Measurements from ENCODE around the gene GALNT10. TPM values are rescaled to one million over a fixed set of nuclear protein-coding genes. Genes with fewer than 3 reads are reported as not detected.
A peak's percentile ranks its signal among the peaks of the same experiment; 100 is the strongest.

Gene GALNT10
- total and polyA plus RNA-seq, 2 experiments from 2014 or later = 3.2 to 12.9 TPM

- Histone ChIP-seq H3K27ac (ENCODE audit: low read depth) (no peak overlapping the region), H4K20me1 (replicated peaks; ENCODE audit: insufficient read depth) (no peaks in the 10 kb centered on the region), H3K4me2 (no peak overlapping the region), H3F3A (replicated peaks; ENCODE audit: low read depth) (no peaks in the 10 kb centered on the region), H2AFZ (no peak overlapping the region), H3K4me1 (ENCODE audit: insufficient read depth) (peaks cover 12% of the 10 kb centered on the region; the same call in 1 of the 2 replicates), H3K27me3 (ENCODE audit: insufficient read depth) (no peaks in the 10 kb centered on the region), H3K9me2 (ENCODE audit: insufficient read depth) (no peaks in the 10 kb centered on the region; the same call in 1 of the 2 replicates), H3K4me3 (no peak overlapping the region), H3K79me2 (replicated peaks; ENCODE audit: insufficient read depth) (no peaks in the 10 kb centered on the region), H3K36me3 (ENCODE audit: insufficient read depth) (no peaks in the 10 kb centered on the region)
- H3K27me3 Mint-ChIP-seq (ENCODE audit: insufficient read depth, low read depth, poor library complexity) = peaks cover 11% of the 10 kb centered on the region
- no peak for DNase-seq (ENCODE audit: low spot score)
- H3K9me3 Mint-ChIP-seq = no peaks in the 10 kb centered on the region
- TF ChIP-seq ZNF331 (CRISPR knock-in tag; IDR thresholded peaks at IDR 0.05; ENCODE audit: low read depth) (no peak), STAT1 (IDR thresholded peaks at IDR 0.05; ENCODE audit: unreplicated experiment) (no peak)
- TF ChIP-seq, protein P1, sequence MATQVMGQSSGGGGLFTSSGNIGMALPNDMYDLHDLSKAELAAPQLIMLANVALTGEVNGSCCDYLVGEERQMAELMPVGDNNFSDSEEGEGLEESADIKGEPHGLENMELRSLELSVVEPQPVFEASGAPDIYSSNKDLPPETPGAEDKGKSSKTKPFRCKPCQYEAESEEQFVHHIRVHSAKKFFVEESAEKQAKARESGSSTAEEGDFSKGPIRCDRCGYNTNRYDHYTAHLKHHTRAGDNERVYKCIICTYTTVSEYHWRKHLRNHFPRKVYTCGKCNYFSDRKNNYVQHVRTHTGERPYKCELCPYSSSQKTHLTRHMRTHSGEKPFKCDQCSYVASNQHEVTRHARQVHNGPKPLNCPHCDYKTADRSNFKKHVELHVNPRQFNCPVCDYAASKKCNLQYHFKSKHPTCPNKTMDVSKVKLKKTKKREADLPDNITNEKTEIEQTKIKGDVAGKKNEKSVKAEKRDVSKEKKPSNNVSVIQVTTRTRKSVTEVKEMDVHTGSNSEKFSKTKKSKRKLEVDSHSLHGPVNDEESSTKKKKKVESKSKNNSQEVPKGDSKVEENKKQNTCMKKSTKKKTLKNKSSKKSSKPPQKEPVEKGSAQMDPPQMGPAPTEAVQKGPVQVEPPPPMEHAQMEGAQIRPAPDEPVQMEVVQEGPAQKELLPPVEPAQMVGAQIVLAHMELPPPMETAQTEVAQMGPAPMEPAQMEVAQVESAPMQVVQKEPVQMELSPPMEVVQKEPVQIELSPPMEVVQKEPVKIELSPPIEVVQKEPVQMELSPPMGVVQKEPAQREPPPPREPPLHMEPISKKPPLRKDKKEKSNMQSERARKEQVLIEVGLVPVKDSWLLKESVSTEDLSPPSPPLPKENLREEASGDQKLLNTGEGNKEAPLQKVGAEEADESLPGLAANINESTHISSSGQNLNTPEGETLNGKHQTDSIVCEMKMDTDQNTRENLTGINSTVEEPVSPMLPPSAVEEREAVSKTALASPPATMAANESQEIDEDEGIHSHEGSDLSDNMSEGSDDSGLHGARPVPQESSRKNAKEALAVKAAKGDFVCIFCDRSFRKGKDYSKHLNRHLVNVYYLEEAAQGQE (IDR thresholded peaks at IDR 0.05; ENCODE audit: unreplicated experiment) = no peak
- H3K36me3 Mint-ChIP-seq (ENCODE audit: low read depth) = no peaks in the 10 kb centered on the region
- ATAC-seq = no peak
- peaks cover 27% of the 10 kb centered on the region for H3K4me1 Mint-ChIP-seq
- H3K4me3 Mint-ChIP-seq = no peak overlapping the region
- peak overlapping the region; percentile 3; the same call in 1 of the 2 replicates for H3K27ac Mint-ChIP-seq
Observed at GRCh38 chr5:154365823-154366222, 175.3 kb downstream of the GALNT10 start.

DNA sequence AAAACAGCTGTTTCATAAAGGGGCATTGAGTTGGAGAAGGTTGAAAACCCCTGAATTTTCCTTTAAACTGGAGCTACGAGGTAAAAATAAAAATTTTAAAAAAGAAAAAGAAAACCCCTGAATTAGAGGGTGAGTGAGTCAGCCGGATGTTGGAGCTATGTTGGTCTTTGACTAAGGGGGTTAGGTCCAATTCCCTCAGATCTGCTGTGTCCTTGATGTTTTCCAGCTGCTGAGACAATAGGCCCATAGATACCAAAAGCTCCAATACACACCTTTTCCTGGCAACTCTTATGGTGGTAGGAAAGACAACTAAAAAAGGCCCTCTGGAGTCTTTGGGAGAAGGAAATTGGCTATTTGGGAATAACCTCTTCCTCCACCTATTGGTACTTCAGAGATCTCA lies 175.8 kb downstream of the GALNT10 start:
- Histone ChIP-seq H3K27me3 (ENCODE audit: insufficient read depth) (no peaks in the 10 kb centered on the region), H4K20me1 (replicated peaks; ENCODE audit: insufficient read depth) (no peaks in the 10 kb centered on the region), H2AFZ (no peak overlapping the region), H3K27ac (ENCODE audit: low read depth) (no peak overlapping the region), H3K9me2 (ENCODE audit: insufficient read depth) (no peaks in the 10 kb centered on the region; the same call in 1 of the 2 replicates), H3F3A (replicated peaks; ENCODE audit: low read depth) (no peaks in the 10 kb centered on the region), H3K4me1 (ENCODE audit: insufficient read depth) (peaks cover 12% of the 10 kb centered on the region; the same call in 1 of the 2 replicates), H3K4me3 (no peak overlapping the region), H3K36me3 (ENCODE audit: insufficient read depth) (no peaks in the 10 kb centered on the region), H3K4me2 (no peak overlapping the region), H3K79me2 (replicated peaks; ENCODE audit: insufficient read depth) (no peaks in the 10 kb centered on the region)
- DNase-seq (ENCODE audit: low spot score) (no peak), ATAC-seq (no peak)
- H3K27ac Mint-ChIP-seq = no peak overlapping the region
- peaks cover 27% of the 10 kb centered on the region for H3K4me1 Mint-ChIP-seq
- H3K36me3 Mint-ChIP-seq (ENCODE audit: low read depth) = no peaks in the 10 kb centered on the region
- H3K9me3 Mint-ChIP-seq = no peaks in the 10 kb centered on the region
- H3K4me3 Mint-ChIP-seq = no peak overlapping the region
- no peak for TF ChIP-seq ZNF331 (CRISPR knock-in tag; IDR thresholded peaks at IDR 0.05; ENCODE audit: low read depth)
- no peak for TF ChIP-seq EZH2 (IDR thresholded peaks at IDR 0.05; ENCODE audit: low read depth, unreplicated experiment)
- no peak for TF ChIP-seq NANOG (IDR thresholded peaks at IDR 0.05; ENCODE audit: borderline replicate concordance)
- TF ChIP-seq STAT1 (IDR thresholded peaks at IDR 0.05; ENCODE audit: unreplicated experiment) = no peak
- TF ChIP-seq, protein P1 (IDR thresholded peaks at IDR 0.05; ENCODE audit: unreplicated experiment) = no peak
- no peak for TF ChIP-seq EZH2phosphoT487 (IDR thresholded peaks at IDR 0.05; ENCODE audit: unreplicated experiment)
- TF ChIP-seq, protein P2, sequence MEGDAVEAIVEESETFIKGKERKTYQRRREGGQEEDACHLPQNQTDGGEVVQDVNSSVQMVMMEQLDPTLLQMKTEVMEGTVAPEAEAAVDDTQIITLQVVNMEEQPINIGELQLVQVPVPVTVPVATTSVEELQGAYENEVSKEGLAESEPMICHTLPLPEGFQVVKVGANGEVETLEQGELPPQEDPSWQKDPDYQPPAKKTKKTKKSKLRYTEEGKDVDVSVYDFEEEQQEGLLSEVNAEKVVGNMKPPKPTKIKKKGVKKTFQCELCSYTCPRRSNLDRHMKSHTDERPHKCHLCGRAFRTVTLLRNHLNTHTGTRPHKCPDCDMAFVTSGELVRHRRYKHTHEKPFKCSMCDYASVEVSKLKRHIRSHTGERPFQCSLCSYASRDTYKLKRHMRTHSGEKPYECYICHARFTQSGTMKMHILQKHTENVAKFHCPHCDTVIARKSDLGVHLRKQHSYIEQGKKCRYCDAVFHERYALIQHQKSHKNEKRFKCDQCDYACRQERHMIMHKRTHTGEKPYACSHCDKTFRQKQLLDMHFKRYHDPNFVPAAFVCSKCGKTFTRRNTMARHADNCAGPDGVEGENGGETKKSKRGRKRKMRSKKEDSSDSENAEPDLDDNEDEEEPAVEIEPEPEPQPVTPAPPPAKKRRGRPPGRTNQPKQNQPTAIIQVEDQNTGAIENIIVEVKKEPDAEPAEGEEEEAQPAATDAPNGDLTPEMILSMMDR (conservative IDR thresholded peaks at IDR 0.05; ENCODE audit: low read depth in 2 of 2) = no peak
- TF ChIP-seq ZNF114 (CRISPR knock-in tag; IDR thresholded peaks at IDR 0.05) = no peak
- peaks cover 11% of the 10 kb centered on the region for H3K27me3 Mint-ChIP-seq (ENCODE audit: insufficient read depth, low read depth, poor library complexity)

Measured in GM23338 (cell line).